SU-DHL-6 (cell line): ENCODE measurements around the gene DLST.

Experiments
- H2AFZ ChIP-seq: fragments of 200-600 bp; sonication (generic); 2 replicates; pipeline ENCODE4 v1.6.1; 2014; ENCODE audit warnings: low read depth, mild to moderate bottlenecking, moderate library complexity, mixed read lengths, antibody characterized with exemption, low read length; ENCODE audit not compliant: severe bottlenecking
- H3F3A ChIP-seq: fragments of 200-600 bp; shearing (Covaris generic); 2 replicates; pipeline ENCODE4 v1.6.0; 2016; ENCODE audit warnings: antibody characterized with exemption, mild to moderate bottlenecking; ENCODE audit not compliant: insufficient read depth
- H3K27ac ChIP-seq: fragments of 200-600 bp; sonication (generic); 2 replicates; pipeline ENCODE4 v1.5.1; 2016; ENCODE audit warnings: low read depth, mild to moderate bottlenecking, low read length, moderate library complexity, mixed read lengths
- H3K27me3 ChIP-seq: fragments of 200-600 bp; sonication (generic), shearing (Covaris generic); 2 replicates; pipeline ENCODE4 v1.6.0; 2014; ENCODE audit warnings: mild to moderate bottlenecking, low read length
- H3K36me3 ChIP-seq: fragments of 200-600 bp; sonication (generic); 2 replicates; pipeline ENCODE4 v1.6.1; 2014; ENCODE audit warnings: mild to moderate bottlenecking, low read length, mixed read lengths
- H3K4me2 ChIP-seq: fragments of 300-600, 200-600 bp; shearing (Covaris generic), sonication (generic); 2 replicates; pipeline ENCODE4 v1.6.0; 2014; ENCODE audit warnings: low read length, low read depth, mild to moderate bottlenecking; ENCODE audit not compliant: poor library complexity, severe bottlenecking
- H3K4me3 ChIP-seq: fragments of 200-600 bp; sonication (generic); 2 replicates; pipeline ENCODE4 v1.5.1; 2014; ENCODE audit warnings: antibody characterized with exemption, low read length, mild to moderate bottlenecking, mixed read lengths; ENCODE audit not compliant: insufficient read depth, poor library complexity, severe bottlenecking
- H3K79me2 ChIP-seq: fragments of 200-600 bp; sonication (generic); 2 replicates; pipeline ENCODE4 v1.6.1; 2014; ENCODE audit warnings: mild to moderate bottlenecking, low read length, moderate library complexity; ENCODE audit not compliant: insufficient read depth
- H3K9ac ChIP-seq: fragments of 200-600 bp; sonication (generic); 2 replicates; pipeline ENCODE4 v1.7.0; 2014; ENCODE audit warnings: mild to moderate bottlenecking, low read length
- H3K9me2 ChIP-seq: fragments of 200-600 bp; sonication (generic); replicated peaks from 2 replicates; pipeline ENCODE4 v1.6.1; 2014; ENCODE audit warnings: low read length; ENCODE audit not compliant: insufficient read depth
- H3K9me3 ChIP-seq: fragments of 200-600 bp; sonication (generic); 2 replicates; pipeline ENCODE4 v1.6.1; 2014; ENCODE audit warnings: low read length, mixed read lengths; ENCODE audit not compliant: insufficient read depth
- H4K20me1 ChIP-seq: fragments of 200-600 bp; sonication (generic); 2 replicates; pipeline ENCODE4 v1.6.1; 2014; ENCODE audit warnings: low read depth, mild to moderate bottlenecking, antibody characterized with exemption, low read length, moderate library complexity, mixed read lengths
- EZH2phosphoT487 ChIP-seq: fragments of 200-600 bp; sonication (generic), shearing (Covaris generic); conservative IDR thresholded peaks from 2 replicates; pipeline ENCODE4 v1.6.1; 2018; ENCODE audit warnings: mild to moderate bottlenecking, antibody characterized with exemption, low read length, moderate library complexity, mixed read lengths
- TF ChIP-seq, protein P1 (sequence below): fragments of 200-600 bp; sonication (generic); IDR thresholded peaks from one replicate; pipeline ENCODE4 v1.5.1; 2017; ENCODE audit warnings: antibody characterized with exemption, mild to moderate bottlenecking, low read length, moderate library complexity; ENCODE audit not compliant: insufficient read depth, poor library complexity, severe bottlenecking

The DLST gene

DNA sequence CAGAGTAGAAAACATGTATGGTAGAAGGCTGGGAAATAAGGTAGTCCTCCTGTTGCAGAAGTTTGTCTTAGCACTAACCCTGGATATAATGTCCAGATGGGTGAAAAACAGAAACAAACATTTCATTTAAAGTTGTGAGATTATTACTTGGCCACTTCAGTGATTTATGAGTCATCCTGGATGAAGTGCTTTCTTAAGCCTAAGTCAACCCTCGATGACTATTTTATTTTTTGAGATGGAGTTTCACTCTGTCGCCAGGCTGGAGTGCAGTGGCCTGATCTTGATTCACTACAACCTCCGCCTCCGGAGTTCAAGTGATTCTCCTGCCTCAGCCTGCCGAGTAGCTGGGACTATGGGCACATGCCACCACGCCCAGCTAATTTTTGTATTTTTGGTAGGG, 10.2 kb downstream of the DLST start:
- Histone ChIP-seq H3K4me3 (no peak overlapping the region), H3K9me2 (no peaks in the 10 kb centered on the region), H3K9ac (no peak overlapping the region), H3K27ac (no peak overlapping the region), H4K20me1 (no peaks in the 10 kb centered on the region; the same call in 1 of the 2 replicates), H3K4me2 (no peak overlapping the region), H2AFZ (no peak overlapping the region), H3K36me3 (peaks cover 44% of the 10 kb centered on the region), H3F3A (no peaks in the 10 kb centered on the region; the same call in 1 of the 2 replicates), H3K27me3 (no peaks in the 10 kb centered on the region), H3K79me2 (peaks cover 21% of the 10 kb centered on the region), H3K9me3 (no peaks in the 10 kb centered on the region)
- TF ChIP-seq, protein P1, sequence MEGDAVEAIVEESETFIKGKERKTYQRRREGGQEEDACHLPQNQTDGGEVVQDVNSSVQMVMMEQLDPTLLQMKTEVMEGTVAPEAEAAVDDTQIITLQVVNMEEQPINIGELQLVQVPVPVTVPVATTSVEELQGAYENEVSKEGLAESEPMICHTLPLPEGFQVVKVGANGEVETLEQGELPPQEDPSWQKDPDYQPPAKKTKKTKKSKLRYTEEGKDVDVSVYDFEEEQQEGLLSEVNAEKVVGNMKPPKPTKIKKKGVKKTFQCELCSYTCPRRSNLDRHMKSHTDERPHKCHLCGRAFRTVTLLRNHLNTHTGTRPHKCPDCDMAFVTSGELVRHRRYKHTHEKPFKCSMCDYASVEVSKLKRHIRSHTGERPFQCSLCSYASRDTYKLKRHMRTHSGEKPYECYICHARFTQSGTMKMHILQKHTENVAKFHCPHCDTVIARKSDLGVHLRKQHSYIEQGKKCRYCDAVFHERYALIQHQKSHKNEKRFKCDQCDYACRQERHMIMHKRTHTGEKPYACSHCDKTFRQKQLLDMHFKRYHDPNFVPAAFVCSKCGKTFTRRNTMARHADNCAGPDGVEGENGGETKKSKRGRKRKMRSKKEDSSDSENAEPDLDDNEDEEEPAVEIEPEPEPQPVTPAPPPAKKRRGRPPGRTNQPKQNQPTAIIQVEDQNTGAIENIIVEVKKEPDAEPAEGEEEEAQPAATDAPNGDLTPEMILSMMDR: no peak
- TF ChIP-seq EZH2phosphoT487: no peak

DNA sequence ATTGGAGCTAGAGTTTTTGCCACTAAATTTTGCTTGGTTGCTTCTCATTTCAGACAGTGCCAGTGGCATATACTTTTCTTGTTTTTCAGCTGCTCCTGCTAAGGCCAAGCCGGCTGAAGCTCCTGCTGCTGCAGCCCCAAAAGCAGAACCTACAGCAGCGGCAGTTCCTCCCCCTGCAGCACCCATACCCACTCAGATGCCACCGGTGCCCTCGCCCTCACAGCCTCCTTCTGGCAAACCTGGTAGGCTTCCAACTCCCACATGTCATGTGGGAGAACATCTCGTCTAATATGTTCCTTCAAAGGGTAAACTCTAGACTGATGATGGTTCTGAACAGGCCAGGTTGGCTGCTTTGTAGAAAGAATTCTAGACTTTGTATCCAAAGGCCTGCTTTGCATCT, 11.0 kb downstream of the DLST start:
- peaks cover 14% of the 10 kb centered on the region for H3K79me2 ChIP-seq
- H3K36me3 ChIP-seq: peaks cover 46% of the 10 kb centered on the region
- H3K9me2 ChIP-seq: no peaks in the 10 kb centered on the region
- H3F3A ChIP-seq: no peaks in the 10 kb centered on the region
- H3K4me3 ChIP-seq: no peak overlapping the region
- no peak overlapping the region for H3K9ac ChIP-seq
- no peak overlapping the region for H3K27ac ChIP-seq
- no peaks in the 10 kb centered on the region for H3K9me3 ChIP-seq
- H3K4me2 ChIP-seq: no peak overlapping the region
- TF ChIP-seq EZH2phosphoT487: no peak
- TF ChIP-seq, protein P1: no peak
- no peaks in the 10 kb centered on the region for H3K27me3 ChIP-seq
- H2AFZ ChIP-seq: no peak overlapping the region
- no peaks in the 10 kb centered on the region; the same call in 1 of the 2 replicates for H4K20me1 ChIP-seq

- TF ChIP-seq, protein P1: no peak
- TF ChIP-seq EZH2phosphoT487: no peak
- no peaks in the 10 kb centered on the region for H3K27me3 ChIP-seq
- no peak overlapping the region for H2AFZ ChIP-seq
- peaks cover 5% of the 10 kb centered on the region; the same call in 1 of the 2 replicates for H3K79me2 ChIP-seq
- no peak overlapping the region for H3K4me3 ChIP-seq
- no peaks in the 10 kb centered on the region for H3K9me3 ChIP-seq
- H3K4me2 ChIP-seq: no peak overlapping the region
- H3K27ac ChIP-seq: no peak overlapping the region
- peaks cover 49% of the 10 kb centered on the region for H3K36me3 ChIP-seq
- H3F3A ChIP-seq: no peaks in the 10 kb centered on the region
- H3K9ac ChIP-seq: no peak overlapping the region
- no peaks in the 10 kb centered on the region for H3K9me2 ChIP-seq
- H4K20me1 ChIP-seq: no peaks in the 10 kb centered on the region
Measured at GRCh38 chr14:74893614-74894091, 11.9 kb downstream of the DLST start.
